ENCODE data around the gene ATP2C2. TPM values are rescaled to one million over a fixed set of nuclear protein-coding genes. Genes with fewer than 3 reads are reported as not detected.

The ATP2C2 gene
- total RNA-seq, 4 donors from 2014 or later, result 138 to 3,342 (median 155) TPM

- DNase-seq, result no peak
- in situ Hi-C loops (cut with MboI; ENCODE audit: low pct_ligation_motif_present in 1 of 4, low pct_unique_long_range_greater_than_20kb in 1 of 4, low sequenced_read_pairs in 3 of 4), result no loop called here
- peaks cover 0 to 16% (median 0%) of the 10 kb centered on the region in 4 donors for H3K36me3 ChIP-seq
- no peaks in the 10 kb centered on the region for H3K27me3 ChIP-seq
- TF ChIP-seq POLR2A (IDR thresholded peaks at IDR 0.05) (no peak), POLR2AphosphoS5 (IDR thresholded peaks at IDR 0.05) (no peak), CTCF (IDR thresholded peaks at IDR 0.05) (no peak), EP300 (IDR thresholded peaks at IDR 0.05; ENCODE audit: low read depth) (no peak)
- no peak overlapping the region for H3K27ac ChIP-seq
- no peak overlapping the region for H3K4me3 ChIP-seq
- intact Hi-C loops (cut with DNase I; ENCODE audit: low total_unique reads), result no loop called here
- H3K9me3 ChIP-seq, result peaks cover 0 to 2% of the 10 kb centered on the region in 2 donors
- 84 to 100% methylated on average over 2 to 20 of the region's 24 CpGs for WGBS, 2 donors (ENCODE audit: low coverage in 1 of 2)
- H3K4me1 ChIP-seq, result no peaks in the 10 kb centered on the region
Measured at GRCh38 chr16:84462296-84463210, 94.2 kb downstream of the ATP2C2 start.

GRCh38 chr16:84463221-84463620 is 94.9 kb downstream of the ATP2C2 start:
- WGBS, 2 donors (ENCODE audit: low coverage in 1 of 2), result 93% methylated on average over 7 of the region's 7 CpGs; no CpG with 5 or more reads in 1 of the 2 donors
- H3K9me3 ChIP-seq, result peaks cover 0 to 7% of the 10 kb centered on the region in 2 donors
- H3K27ac ChIP-seq, result no peak overlapping the region
- no peaks in the 10 kb centered on the region for H3K27me3 ChIP-seq
- TF ChIP-seq POLR2A (IDR thresholded peaks at IDR 0.05) (no peak), CTCF (IDR thresholded peaks at IDR 0.05) (no peak), EP300 (IDR thresholded peaks at IDR 0.05; ENCODE audit: low read depth) (no peak), POLR2AphosphoS5 (IDR thresholded peaks at IDR 0.05) (no peak)
- in situ Hi-C loops (cut with MboI; ENCODE audit: low pct_ligation_motif_present in 1 of 4, low pct_unique_long_range_greater_than_20kb in 1 of 4, low sequenced_read_pairs in 3 of 4), result no loop called here
- peaks cover 0 to 16% (median 0%) of the 10 kb centered on the region in 4 donors for H3K36me3 ChIP-seq
- DNase-seq, result no peak
- H3K4me1 ChIP-seq, result no peaks in the 10 kb centered on the region
- no peak overlapping the region for H3K4me3 ChIP-seq
- intact Hi-C loops (cut with DNase I; ENCODE audit: low total_unique reads), result no loop called here

GRCh38 chr16:84464116-84464515 is 95.8 kb downstream of the ATP2C2 start:
- WGBS, 2 donors (ENCODE audit: low coverage in 1 of 2), result 76 to 84% methylated on average over 4 to 6 of the region's 6 CpGs

More at GRCh38 chr16:84464116-84464515, 95.8 kb downstream of the ATP2C2 start:
- Histone ChIP-seq H3K27me3 (no peaks in the 10 kb centered on the region), H3K4me3 (no peak overlapping the region), H3K36me3 (peaks cover 0 to 16% (median 0%) of the 10 kb centered on the region in 4 donors), H3K4me1 (no peaks in the 10 kb centered on the region), H3K27ac (no peak overlapping the region), H3K9me3 (peaks cover 0 to 7% of the 10 kb centered on the region in 2 donors)
- intact Hi-C loops (cut with DNase I; ENCODE audit: low total_unique reads) (loop anchor here (1.0 kb wide), 1 partner anchor 42 kb away; no protein-coding TSS in a partner anchor), in situ Hi-C loops (cut with MboI; ENCODE audit: low pct_ligation_motif_present in 1 of 4, low pct_unique_long_range_greater_than_20kb in 1 of 4, low sequenced_read_pairs in 3 of 4) (no loop called here)
- no peak for TF ChIP-seq EP300 (IDR thresholded peaks at IDR 0.05; ENCODE audit: low read depth)
- no peak for TF ChIP-seq POLR2A (IDR thresholded peaks at IDR 0.05)
- TF ChIP-seq CTCF (IDR thresholded peaks at IDR 0.05), result no peak
- TF ChIP-seq POLR2AphosphoS5 (IDR thresholded peaks at IDR 0.05), result no peak
- DNase-seq, result no peak
